Smooth muscle cell (in vitro differentiated cells): Measurements from ENCODE around the gene TMEM151B. TPM values are rescaled to one million over a fixed set of nuclear protein-coding genes. Genes with fewer than 3 reads are reported as not detected.
"Not testable (repeated sequence)": the region's sequence is repeated elsewhere in the genome, so short reads cannot be mapped to it uniquely, and the experiment has no call there.

Experiments used
- DNase-seq: peaks from one replicate; lab custom pipeline; 2025; ENCODE audit not compliant: unreplicated experiment; lab: John Stamatoyannopoulos, UW
- H2AFZ ChIP-seq: fragments of 200-600 bp; sonication (generic); 2 replicates; pipeline ENCODE4 v1.6.0; 2016; ENCODE audit warnings: antibody characterized with exemption, low read depth, mild to moderate bottlenecking
- H3F3A ChIP-seq: fragments of 200-600 bp; sonication (generic); 2 replicates; pipeline ENCODE4 v1.6.0; 2017; ENCODE audit warnings: antibody characterized with exemption, low read depth
- H3K27ac ChIP-seq: fragments of 200-600 bp; sonication (generic); 2 replicates; pipeline ENCODE4 v1.5.1; 2016; ENCODE audit warnings: low read depth, mild to moderate bottlenecking
- H3K27me3 ChIP-seq: fragments of 200-600 bp; sonication (generic); 2 replicates; pipeline ENCODE4 v1.6.1; 2016; ENCODE audit warnings: low read depth, mild to moderate bottlenecking
- H3K36me3 ChIP-seq: fragments of 200-600 bp; sonication (generic); 2 replicates; pipeline ENCODE4 v1.5.1; 2016; ENCODE audit warnings: low read depth
- H3K4me1 ChIP-seq: fragments of 200-600 bp; sonication (generic); 2 replicates; pipeline ENCODE4 v1.5.1; 2016; ENCODE audit warnings: low read depth
- H3K4me2 ChIP-seq: fragments of 200-600 bp; sonication (generic); 2 replicates; pipeline ENCODE4 v1.6.0; 2016; ENCODE audit warnings: mild to moderate bottlenecking
- H3K4me3 ChIP-seq: fragments of 200-600 bp; sonication (generic); 2 replicates; pipeline ENCODE4 v1.5.1; 2016; ENCODE audit warnings: mild to moderate bottlenecking
- H3K79me2 ChIP-seq: fragments of 200-600 bp; sonication (generic); 2 replicates; pipeline ENCODE4 v1.6.0; 2016; ENCODE audit warnings: low read depth, mild to moderate bottlenecking
- H3K9ac ChIP-seq: fragments of 200-600 bp; sonication (generic); 2 replicates; pipeline ENCODE4 v1.6.0; 2016; ENCODE audit warnings: low read depth
- H3K9me3 ChIP-seq: fragments of 200-600 bp; sonication (generic); replicated peaks from 2 replicates; pipeline ENCODE4 v1.5.1; 2016; ENCODE audit warnings: low read depth
- H4K20me1 ChIP-seq: fragments of 200-600 bp; sonication (generic); 2 replicates; pipeline ENCODE4 v1.6.0; 2016; ENCODE audit warnings: low read depth
- CTCF ChIP-seq: fragments of 200-600 bp; sonication (generic); IDR thresholded peaks from 2 replicates; pipeline ENCODE4 v1.5.1; 2017; ENCODE audit warnings: borderline replicate concordance, mild to moderate bottlenecking, antibody characterized with exemption; ENCODE audit not compliant: insufficient read depth, poor library complexity, severe bottlenecking
- WGBS: methylation state at CpG from one replicate; pipeline ENCODE4 v1.1.7; 2016; ENCODE audit warnings: low lambda C conversion rate; 5-methylcytosine and 5-hydroxymethylcytosine counted together
- polyA plus RNA-seq: library from polyadenylated mRNA; unstranded; fragments of >200 nt; fragmentation: Nextera tagmentation; extraction: Ambion mirVana; gene quantifications from 2 replicates; pipeline ENCODE4 v1.2.1, GENCODE V29; 2016
- total RNA-seq: library from RNA; depleted of rRNA; stranded (reverse); fragments of >200 nt; gene quantifications from 2 replicates; pipeline ENCODE4 v1.2.3, GENCODE V29; 2014

Gene TMEM151B
- total and polyA plus RNA-seq, 2 experiments from 2014 or later: not detected

- 65% methylated on average over 6 of the region's 6 CpGs for WGBS
Measured at GRCh38 chr6:44349904-44350649, 79.8 kb downstream of the TMEM151B start.

GRCh38 chr6:44350650-44350994, 80.4 kb downstream of the TMEM151B start:
- not testable (repeated sequence) for H3K27me3 ChIP-seq, H3K4me3 ChIP-seq, H3F3A ChIP-seq, H3K27ac ChIP-seq, H3K9me3 ChIP-seq, H3K79me2 ChIP-seq, H3K9ac ChIP-seq, DNase-seq, H4K20me1 ChIP-seq, H3K36me3 ChIP-seq, H3K4me2 ChIP-seq, H3K4me1 ChIP-seq, H2AFZ ChIP-seq
- 69% methylated on average over 4 of the region's 4 CpGs for WGBS

More at GRCh38 chr6:44349904-44350649, 79.8 kb downstream of the TMEM151B start:
- H3K27me3 ChIP-seq: peaks cover 8% of the 10 kb centered on the region
- no peaks in the 10 kb centered on the region for H3K4me1 ChIP-seq
- no peak for DNase-seq
- H3K4me2 ChIP-seq: no peak overlapping the region
- no peaks in the 10 kb centered on the region for H3F3A ChIP-seq
- H4K20me1 ChIP-seq: no peaks in the 10 kb centered on the region
- no peak overlapping the region for H3K9ac ChIP-seq
- H3K27ac ChIP-seq: no peak overlapping the region
- H3K9me3 ChIP-seq: no peaks in the 10 kb centered on the region
- no peak for TF ChIP-seq CTCF
- no peak overlapping the region for H2AFZ ChIP-seq
- no peak overlapping the region for H3K4me3 ChIP-seq
- H3K79me2 ChIP-seq: no peaks in the 10 kb centered on the region
- H3K36me3 ChIP-seq: no peaks in the 10 kb centered on the region

- TF ChIP-seq CTCF: no peak
- H3K9me3 ChIP-seq: no peaks in the 10 kb centered on the region
- no peaks in the 10 kb centered on the region for H3K4me1 ChIP-seq
- H3F3A ChIP-seq: no peaks in the 10 kb centered on the region
- no peak overlapping the region for H3K27ac ChIP-seq
- no peaks in the 10 kb centered on the region for H3K79me2 ChIP-seq
- no peak overlapping the region for H2AFZ ChIP-seq
- no peak for DNase-seq
- 92% methylated on average over 4 of the region's 4 CpGs for WGBS
- H3K4me2 ChIP-seq: no peak overlapping the region
- H3K4me3 ChIP-seq: no peak overlapping the region
- H3K36me3 ChIP-seq: no peaks in the 10 kb centered on the region
- peaks cover 3% of the 10 kb centered on the region for H3K27me3 ChIP-seq
- H3K9ac ChIP-seq: no peak overlapping the region
- no peaks in the 10 kb centered on the region for H4K20me1 ChIP-seq
Measured at GRCh38 chr6:44352259-44352658, 82.0 kb downstream of the TMEM151B start.

GRCh38 chr6:44353336-44353735, 83.1 kb downstream of the TMEM151B start:
- H3K4me3 ChIP-seq: no peak overlapping the region
- H4K20me1 ChIP-seq: no peaks in the 10 kb centered on the region
- no peak overlapping the region for H3K9ac ChIP-seq
- no peaks in the 10 kb centered on the region for H3K36me3 ChIP-seq
- no peak for TF ChIP-seq CTCF
- no peak overlapping the region for H3K27ac ChIP-seq
- H3K4me1 ChIP-seq: no peaks in the 10 kb centered on the region
- no peak for DNase-seq
- no peak overlapping the region for H3K4me2 ChIP-seq
- H3K9me3 ChIP-seq: no peaks in the 10 kb centered on the region
- no peak overlapping the region for H2AFZ ChIP-seq
- H3F3A ChIP-seq: no peaks in the 10 kb centered on the region
- no peaks in the 10 kb centered on the region for H3K79me2 ChIP-seq
- H3K27me3 ChIP-seq: peaks cover 3% of the 10 kb centered on the region
- 27% methylated on average over 2 of the region's 2 CpGs for WGBS
